ENCODE measurements around the gene EFL1.
A peak's percentile ranks its signal among the peaks of the same experiment; 100 is the strongest.
"Not testable (repeated sequence)": the region's sequence is repeated elsewhere in the genome, so short reads cannot be mapped to it uniquely, and the experiment has no call there.

Gene EFL1

GRCh38 chr15:82262422-82263026 is at the start of gene EFL1, which contains the start of gene SAXO2:
Gene EFL1, minus strand, starts transcription at chr15:82262734. Its CDS starts 956 bp downstream, at chr15:82261778.
Gene SAXO2, plus strand, starts transcription at chr15:82262818. Its CDS starts 62 bp downstream, at chr15:82262880.
- peak; percentile 81 for DNase-seq (ENCODE audit: low spot score)

- DNase-seq (ENCODE audit: low spot score): not testable (repeated sequence)
These were observed 48.8 kb upstream of the EFL1 start for GRCh38 chr15:82311321-82311720.

- DNase-seq (ENCODE audit: low spot score): no peak
These were observed 47.3 kb upstream of the EFL1 start for GRCh38 chr15:82309802-82310201.

GRCh38 chr15:82307714-82308081 is 45.2 kb upstream of the EFL1 start:
- no peak for DNase-seq (ENCODE audit: low spot score)

GRCh38 chr15:82306791-82307713 is 44.5 kb upstream of the EFL1 start:
- no peak for DNase-seq (ENCODE audit: low spot score)

GRCh38 chr15:82305621-82306048 is 43.1 kb upstream of the EFL1 start:
- DNase-seq (ENCODE audit: low spot score): no peak

- no peak for DNase-seq (ENCODE audit: low spot score)
These were observed 42.2 kb upstream of the EFL1 start for GRCh38 chr15:82304778-82305090.

GRCh38 chr15:82303956-82304777 is 41.6 kb upstream of the EFL1 start:
- no peak for DNase-seq (ENCODE audit: low spot score)

GRCh38 chr15:82301296-82302016 is 38.9 kb upstream of the EFL1 start:
- no peak for DNase-seq (ENCODE audit: low spot score)

GRCh38 chr15:82300883-82301282 is 38.3 kb upstream of the EFL1 start:
- no peak for DNase-seq (ENCODE audit: low spot score)

GRCh38 chr15:82300326-82300725 is 37.8 kb upstream of the EFL1 start:
- DNase-seq (ENCODE audit: low spot score): not testable (repeated sequence)

- DNase-seq (ENCODE audit: low spot score): not testable (repeated sequence)
These were observed 37.0 kb upstream of the EFL1 start for GRCh38 chr15:82299511-82299914.

- DNase-seq (ENCODE audit: low spot score): no peak
These were observed 36.0 kb upstream of the EFL1 start for GRCh38 chr15:82298520-82298919.

- no peak for DNase-seq (ENCODE audit: low spot score)
These were observed 35.5 kb upstream of the EFL1 start for GRCh38 chr15:82298032-82298431.

GRCh38 chr15:82297546-82297945 is 35.0 kb upstream of the EFL1 start:
- DNase-seq (ENCODE audit: low spot score): no peak

GRCh38 chr15:82294061-82294690 is 31.6 kb upstream of the EFL1 start:
- DNase-seq (ENCODE audit: low spot score): no peak

- no peak for DNase-seq (ENCODE audit: low spot score)
These were observed 29.7 kb upstream of the EFL1 start for GRCh38 chr15:82292271-82292670.

GRCh38 chr15:82288202-82288601 is 25.7 kb upstream of the EFL1 start:
- DNase-seq (ENCODE audit: low spot score): not testable (repeated sequence)

- DNase-seq (ENCODE audit: low spot score): not testable (repeated sequence)
These were observed 23.9 kb upstream of the EFL1 start for GRCh38 chr15:82286475-82286874.

GRCh38 chr15:82284381-82284780 is 21.8 kb upstream of the EFL1 start:
- not testable (repeated sequence) for DNase-seq (ENCODE audit: low spot score)

- not testable (repeated sequence) for DNase-seq (ENCODE audit: low spot score)
These were observed 19.9 kb upstream of the EFL1 start for GRCh38 chr15:82282386-82282785.

Data from kidney capillary endothelial cell (primary cell).